Nephron progenitor cell (in vitro differentiated cells): ENCODE measurements around the gene ACBD6.

Experiments used
- DNase-seq: peaks from one replicate; pipeline ENCODE4 v3.0.0; 2021
- H3K27ac Mint-ChIP-seq: 2 replicates; pipeline ENCODE4 v1.8.0; 2021; ENCODE audit warnings: mild to moderate bottlenecking, moderate library complexity, mixed read lengths
- H3K27me3 Mint-ChIP-seq: 2 replicates; pipeline ENCODE4 v1.8.0; 2021; ENCODE audit warnings: mild to moderate bottlenecking, low read depth, mixed read lengths; ENCODE audit not compliant: poor library complexity
- H3K36me3 Mint-ChIP-seq: 2 replicates; pipeline ENCODE4 v1.8.0; 2021; ENCODE audit warnings: low read depth, mixed read lengths
- H3K4me1 Mint-ChIP-seq: 2 replicates; pipeline ENCODE4 v1.8.0; 2021; ENCODE audit warnings: mixed read lengths
- H3K4me3 Mint-ChIP-seq: 2 replicates; pipeline ENCODE4 v1.8.0; 2021; ENCODE audit warnings: mild to moderate bottlenecking, moderate library complexity, mixed read lengths
- H3K9me3 Mint-ChIP-seq: 2 replicates; pipeline ENCODE4 v1.8.0; 2021; ENCODE audit warnings: mild to moderate bottlenecking, moderate library complexity, mixed read lengths
- CTCF ChIP-seq: fragments of 200-600 bp; sonication (generic); IDR thresholded peaks from 2 replicates; pipeline ENCODE4 v1.5.0; 2021; ENCODE audit warnings: antibody characterized with exemption

The ACBD6 gene

GRCh38 chr1:180433873-180434272, 68.5 kb downstream of the ACBD6 start:
- no peak for TF ChIP-seq CTCF
- Mint-ChIP-seq H3K4me1 (no peaks in the 10 kb centered on the region), H3K27ac (peak overlapping the region; percentile 27), H3K4me3 (no peak overlapping the region), H3K27me3 (peaks cover 3% of the 10 kb centered on the region), H3K9me3 (peaks cover 28% of the 10 kb centered on the region), H3K36me3 (peaks cover 67% of the 10 kb centered on the region)
- DNase-seq: no peak

- no peak for DNase-seq
- H3K36me3 Mint-ChIP-seq: peaks cover 47% of the 10 kb centered on the region
- TF ChIP-seq CTCF: no peak
- peaks cover 14% of the 10 kb centered on the region for H3K9me3 Mint-ChIP-seq
- H3K4me1 Mint-ChIP-seq: peaks cover under 1% of the 10 kb centered on the region
- no peak overlapping the region for H3K4me3 Mint-ChIP-seq
- no peak overlapping the region for H3K27ac Mint-ChIP-seq
- H3K27me3 Mint-ChIP-seq: peaks cover 3% of the 10 kb centered on the region
These were observed 70.7 kb downstream of the ACBD6 start for GRCh38 chr1:180431683-180432082.

GRCh38 chr1:180428782-180429695, 73.3 kb downstream of the ACBD6 start:
- no peak for TF ChIP-seq CTCF
- H3K27me3 Mint-ChIP-seq: no peaks in the 10 kb centered on the region

GRCh38 chr1:180425952-180426351, 76.4 kb downstream of the ACBD6 start:
- peaks cover 32% of the 10 kb centered on the region for H3K36me3 Mint-ChIP-seq
- no peak overlapping the region for H3K27ac Mint-ChIP-seq
- H3K4me3 Mint-ChIP-seq: no peak overlapping the region
- no peak for DNase-seq
- peaks cover 20% of the 10 kb centered on the region for H3K4me1 Mint-ChIP-seq
- no peaks in the 10 kb centered on the region for H3K27me3 Mint-ChIP-seq
- H3K9me3 Mint-ChIP-seq: peaks cover 12% of the 10 kb centered on the region
- TF ChIP-seq CTCF: no peak

More at GRCh38 chr1:180428782-180429695, 73.3 kb downstream of the ACBD6 start:
- Mint-ChIP-seq H3K36me3 (peaks cover 22% of the 10 kb centered on the region), H3K4me1 (peaks cover 20% of the 10 kb centered on the region), H3K9me3 (peaks cover 2% of the 10 kb centered on the region), H3K27ac (no peak overlapping the region), H3K4me3 (no peak overlapping the region)
- no peak for DNase-seq

- peaks cover 38% of the 10 kb centered on the region for H3K36me3 Mint-ChIP-seq
- H3K27ac Mint-ChIP-seq: peak overlapping the region; percentile 60
- no peak for DNase-seq
- no peak for TF ChIP-seq CTCF
- peaks cover 12% of the 10 kb centered on the region for H3K9me3 Mint-ChIP-seq
- H3K4me3 Mint-ChIP-seq: no peak overlapping the region
- H3K27me3 Mint-ChIP-seq: no peaks in the 10 kb centered on the region
- peaks cover 20% of the 10 kb centered on the region for H3K4me1 Mint-ChIP-seq
These were observed 77.4 kb downstream of the ACBD6 start for GRCh38 chr1:180424848-180425457.
